PC-3 (cell line): ENCODE measurements around the gene RYR2. TPM values are rescaled to one million over a fixed set of nuclear protein-coding genes. Genes with fewer than 3 reads are reported as not detected.

Experiments used
- ATAC-seq: fragments of 200-7000 bp; cut with Tn5 transposase; 2 replicates; pipeline ENCODE4 v1.9.1; 2020; ENCODE audit warnings: mild to moderate bottlenecking, moderate library complexity
- BruUV-seq: library from RNA; stranded (reverse); fragments of 400-500 nt; replicated peaks from 2 replicates; lab custom pipeline; 2021; lab: Mats Ljungman, UMichigan
- CTCF ChIA-PET: fragments of 300-600 bp; sonication (Branson Sonifier 250); formaldehyde crosslinking; loops from one replicate; lab custom pipeline; 2022; ENCODE audit warnings: antibody characterized with exemption; lab: Charles Lee
- POLR2A ChIA-PET: fragments of 300-600 bp; sonication (Branson Sonifier 250); formaldehyde crosslinking; loops from one replicate; lab custom pipeline; 2022; ENCODE audit warnings: antibody characterized with exemption; ENCODE audit not compliant: unreplicated experiment; lab: Charles Lee
- DNase-seq: peaks from one replicate; pipeline ENCODE4 v3.0.0-alpha.2; 2015
- H2AFZ ChIP-seq: fragments of 300-600 bp; sonication (generic); 2 replicates; pipeline ENCODE4 v1.6.0; 2016; ENCODE audit warnings: antibody characterized with exemption, low read length
- H3F3A ChIP-seq: fragments of 300-600 bp; sonication (generic); one replicate; pipeline ENCODE4 v1.6.0; 2017; ENCODE audit warnings: antibody characterized with exemption, low read length, control low read depth, mild to moderate bottlenecking; ENCODE audit not compliant: unreplicated experiment
- H3K27ac ChIP-seq: fragments of 300-600 bp; sonication (generic); 2 replicates; pipeline ENCODE4 v1.5.1; 2016; ENCODE audit warnings: mild to moderate bottlenecking, low read length
- H3K27me3 ChIP-seq: fragments of 300-600 bp; sonication (generic); 2 replicates; pipeline ENCODE4 v1.6.1; 2016; ENCODE audit warnings: low read length, mixed read lengths
- H3K36me3 ChIP-seq: fragments of 300-600 bp; sonication (generic); 2 replicates; pipeline ENCODE4 v1.6.1; 2016; ENCODE audit warnings: low read depth, mixed run types, low read length, mixed read lengths
- H3K4me1 ChIP-seq: fragments of 300-600 bp; sonication (generic); 2 replicates; pipeline ENCODE4 v1.5.1; 2016; ENCODE audit warnings: low read length; ENCODE audit not compliant: insufficient read depth
- H3K4me2 ChIP-seq: fragments of 300-600 bp; sonication (generic); 2 replicates; pipeline ENCODE4 v1.6.0; 2016; ENCODE audit warnings: low read length
- H3K4me3 ChIP-seq: fragments of 300-600 bp; sonication (generic); 2 replicates; pipeline ENCODE4 v1.5.1; 2016; ENCODE audit warnings: mild to moderate bottlenecking, low read length, mixed read lengths
- H3K79me2 ChIP-seq: fragments of 300-600 bp; sonication (generic); 2 replicates; pipeline ENCODE4 v1.6.1; 2017; ENCODE audit warnings: low read length, mixed read lengths
- H3K9ac ChIP-seq: fragments of 300-600 bp; sonication (generic); 2 replicates; pipeline ENCODE4 v1.6.0; 2016; ENCODE audit warnings: mild to moderate bottlenecking, low read length
- H3K9me2 ChIP-seq: fragments of 300-600 bp; sonication (generic); replicated peaks from 2 replicates; pipeline ENCODE4 v1.6.1; 2016; ENCODE audit warnings: mixed run types, low read length, mixed read lengths
- H3K9me3 ChIP-seq: fragments of 300-600 bp; sonication (generic); 2 replicates; pipeline ENCODE4 v1.6.1; 2016; ENCODE audit warnings: low read length, mixed read lengths
- H4K20me1 ChIP-seq: fragments of 300-600 bp; sonication (generic); 2 replicates; pipeline ENCODE4 v1.6.1; 2016; ENCODE audit warnings: low read length, mixed read lengths
- EZH2 ChIP-seq: fragments of 300-600 bp; sonication (generic); IDR thresholded peaks from one replicate; pipeline ENCODE4 v1.6.1; 2017; ENCODE audit warnings: antibody characterized with exemption, mild to moderate bottlenecking, low read length; ENCODE audit not compliant: unreplicated experiment
- EZH2phosphoT487 ChIP-seq: fragments of 300-600 bp; sonication (generic); IDR thresholded peaks from 2 replicates; pipeline ENCODE4 v1.6.1; 2018; ENCODE audit warnings: mild to moderate bottlenecking, antibody characterized with exemption, low read length, borderline replicate concordance
- intact Hi-C: fragments of 100-400 bp; cut with micrococcal nuclease; formaldehyde crosslinking; loops from 2 replicates; pipeline ENCODE4 v1.9.0; 2023
- total RNA-seq: library from RNA; depleted of rRNA; stranded (reverse); fragments of >200 nt; gene quantifications from 2 replicates; pipeline ENCODE4 v1.2.3, GENCODE V29; 2014
- TF ChIP-seq, protein P1 (sequence below): fragments of 300-600 bp; sonication (generic); conservative IDR thresholded peaks from 2 replicates; pipeline ENCODE4 v1.5.1; 2017; ENCODE audit warnings: antibody characterized with exemption, low read depth, mild to moderate bottlenecking, low read length

Gene RYR2
- total RNA-seq, 1 experiment from 2014 or later = not detected

DNA sequence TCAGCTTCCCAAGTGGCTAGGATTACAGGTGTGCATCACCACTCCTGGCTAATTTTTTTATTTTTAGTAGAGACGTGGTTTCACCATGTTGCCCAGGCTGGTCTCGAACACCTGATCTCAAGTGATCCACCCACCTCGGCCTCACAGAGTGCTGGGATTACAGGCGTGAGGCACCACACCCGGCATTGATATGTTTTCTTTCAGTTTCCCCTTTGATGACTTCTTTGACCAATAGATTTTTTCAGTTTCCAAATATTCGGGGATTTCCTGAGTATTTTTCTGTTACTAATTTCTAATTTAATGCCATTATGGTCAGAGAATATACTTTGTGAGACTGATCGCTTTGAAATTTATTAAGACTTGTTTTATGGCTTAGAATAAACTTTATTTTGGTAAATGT lies 406.1 kb downstream of the RYR2 start:
- intact Hi-C loops = no loop called here
- Histone ChIP-seq H3K4me1 (no peaks in the 10 kb centered on the region), H2AFZ (no peak overlapping the region), H3K9me3 (no peaks in the 10 kb centered on the region), H3K79me2 (no peaks in the 10 kb centered on the region), H3K4me3 (no peak overlapping the region), H3K27me3 (no peaks in the 10 kb centered on the region; the same call in 1 of the 2 replicates), H3K36me3 (no peaks in the 10 kb centered on the region), H3K9me2 (no peaks in the 10 kb centered on the region), H3F3A (no peaks in the 10 kb centered on the region), H3K9ac (no peak overlapping the region), H3K27ac (no peak overlapping the region), H3K4me2 (no peak overlapping the region), H4K20me1 (no peaks in the 10 kb centered on the region)
- CTCF ChIA-PET = no interaction called here
- ATAC-seq = no peak
- POLR2A ChIA-PET = no interaction called here
- no peak for DNase-seq
- TF ChIP-seq EZH2phosphoT487 (no peak), EZH2 (no peak)
- TF ChIP-seq, protein P1, sequence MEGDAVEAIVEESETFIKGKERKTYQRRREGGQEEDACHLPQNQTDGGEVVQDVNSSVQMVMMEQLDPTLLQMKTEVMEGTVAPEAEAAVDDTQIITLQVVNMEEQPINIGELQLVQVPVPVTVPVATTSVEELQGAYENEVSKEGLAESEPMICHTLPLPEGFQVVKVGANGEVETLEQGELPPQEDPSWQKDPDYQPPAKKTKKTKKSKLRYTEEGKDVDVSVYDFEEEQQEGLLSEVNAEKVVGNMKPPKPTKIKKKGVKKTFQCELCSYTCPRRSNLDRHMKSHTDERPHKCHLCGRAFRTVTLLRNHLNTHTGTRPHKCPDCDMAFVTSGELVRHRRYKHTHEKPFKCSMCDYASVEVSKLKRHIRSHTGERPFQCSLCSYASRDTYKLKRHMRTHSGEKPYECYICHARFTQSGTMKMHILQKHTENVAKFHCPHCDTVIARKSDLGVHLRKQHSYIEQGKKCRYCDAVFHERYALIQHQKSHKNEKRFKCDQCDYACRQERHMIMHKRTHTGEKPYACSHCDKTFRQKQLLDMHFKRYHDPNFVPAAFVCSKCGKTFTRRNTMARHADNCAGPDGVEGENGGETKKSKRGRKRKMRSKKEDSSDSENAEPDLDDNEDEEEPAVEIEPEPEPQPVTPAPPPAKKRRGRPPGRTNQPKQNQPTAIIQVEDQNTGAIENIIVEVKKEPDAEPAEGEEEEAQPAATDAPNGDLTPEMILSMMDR = no peak
- no TSS peak for BruUV-seq

DNA sequence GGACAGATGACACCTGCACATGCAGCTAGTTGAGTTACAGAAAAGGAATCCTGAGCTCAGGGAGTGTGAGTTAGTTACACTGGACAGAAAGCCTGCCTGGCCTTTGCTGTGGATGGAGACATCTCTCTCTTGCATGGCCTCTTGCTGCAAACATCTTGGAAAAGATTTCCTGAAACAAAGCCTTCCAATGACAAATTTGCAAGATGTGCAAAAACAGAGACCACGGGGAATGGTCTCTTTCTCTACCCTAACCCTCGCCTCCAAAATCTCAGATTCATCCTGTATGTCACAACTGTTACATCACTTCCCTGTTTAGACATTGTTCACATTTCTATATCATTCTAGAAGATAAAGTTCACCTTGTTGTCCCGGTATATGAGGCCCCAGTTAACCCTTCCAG lies 415.6 kb downstream of the RYR2 start:
- H3K27me3 ChIP-seq = 0 out of 2 replicates have a peak, but pooled peaks cover 7% of the 10 kb centered on the region
- H3K4me3 ChIP-seq = no peak overlapping the region
- H3K4me2 ChIP-seq = no peak overlapping the region
- H3K9me2 ChIP-seq = no peaks in the 10 kb centered on the region
- intact Hi-C loops = no loop called here
- H2AFZ ChIP-seq = no peak overlapping the region
- no peaks in the 10 kb centered on the region for H3K4me1 ChIP-seq
- TF ChIP-seq, protein P1 = no peak
- no peak for TF ChIP-seq EZH2phosphoT487
- TF ChIP-seq EZH2 = no peak
- DNase-seq (no peak), ATAC-seq (no peak)
- no peaks in the 10 kb centered on the region for H3K36me3 ChIP-seq
- BruUV-seq = no TSS peak
- no peaks in the 10 kb centered on the region for H3F3A ChIP-seq
- no peaks in the 10 kb centered on the region for H4K20me1 ChIP-seq
- ChIA-PET CTCF (no interaction called here), POLR2A (no interaction called here)
- H3K9ac ChIP-seq = no peak overlapping the region
- H3K9me3 ChIP-seq = no peaks in the 10 kb centered on the region
- no peak overlapping the region for H3K27ac ChIP-seq
- no peaks in the 10 kb centered on the region for H3K79me2 ChIP-seq

DNA sequence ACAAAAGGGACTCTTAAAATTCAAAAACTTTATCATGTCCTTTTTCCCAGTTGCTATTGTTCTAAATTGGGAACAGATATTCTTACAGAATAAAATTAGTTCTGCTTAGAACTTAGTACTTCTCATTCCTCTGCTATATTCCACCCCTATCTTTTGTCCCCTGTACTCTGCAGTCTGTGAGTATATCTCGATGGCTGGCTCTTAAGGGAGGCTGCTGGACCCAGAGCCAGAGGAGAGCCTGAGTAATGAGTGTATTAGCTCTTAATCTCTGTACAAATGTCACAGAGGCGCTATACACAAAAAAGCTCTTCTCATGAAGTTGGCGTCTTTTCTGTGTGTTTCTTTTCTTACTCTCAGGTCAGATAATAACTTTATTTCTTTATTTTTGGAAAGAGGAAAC lies 425.3 kb downstream of the RYR2 start:
- ATAC-seq (no peak), DNase-seq (no peak)
- no peak for TF ChIP-seq EZH2phosphoT487
- TF ChIP-seq, protein P1 = no peak
- TF ChIP-seq EZH2 = no peak
- Histone ChIP-seq H3K36me3 (no peaks in the 10 kb centered on the region), H3K27ac (no peak overlapping the region), H3F3A (no peaks in the 10 kb centered on the region), H3K9me3 (no peaks in the 10 kb centered on the region), H4K20me1 (no peaks in the 10 kb centered on the region), H2AFZ (no peak overlapping the region), H3K4me2 (no peak overlapping the region), H3K4me1 (no peaks in the 10 kb centered on the region), H3K79me2 (no peaks in the 10 kb centered on the region), H3K4me3 (no peak overlapping the region), H3K27me3 (no peaks in the 10 kb centered on the region), H3K9me2 (no peaks in the 10 kb centered on the region), H3K9ac (no peak overlapping the region)
- intact Hi-C loops = no loop called here
- no TSS peak for BruUV-seq
- CTCF ChIA-PET = no interaction called here
- POLR2A ChIA-PET = no interaction called here
